ENCODE results near the gene TRIM17. TPM values are rescaled to one million over a fixed set of nuclear protein-coding genes. Genes with fewer than 3 reads are reported as not detected.
A peak's percentile ranks its signal among the peaks of the same experiment; 100 is the strongest.

TRIM17 gene
- total and polyA plus RNA-seq, 4 donors = 0.62 to 2.5 TPM; not detected in 2

- no peaks in the 10 kb centered on the region for H3K9me3 ChIP-seq (ENCODE audit: control insufficient read depth, low read length)
- no peak overlapping the region for H3K27ac ChIP-seq (ENCODE audit: low read depth in 1 of 2, low read length in 2 of 2)
- no peaks in the 10 kb centered on the region for H3K36me3 ChIP-seq (ENCODE audit: control insufficient read depth in 1 of 2, insufficient read depth in 2 of 2, low read length in 1 of 2)
- H3K27me3 ChIP-seq (ENCODE audit: control insufficient read depth in 1 of 2, insufficient read depth in 2 of 2, low read length in 1 of 2) = no peaks in the 10 kb centered on the region
- H3K4me3 ChIP-seq (ENCODE audit: low read length in 2 of 2) = no peak overlapping the region
- no peak for DNase-seq
- no peak for ATAC-seq (ENCODE audit: low FRiP score)
- H3K4me1 ChIP-seq (ENCODE audit: control insufficient read depth in 1 of 2, insufficient read depth in 2 of 2, low read length in 2 of 2) = no peaks in the 10 kb centered on the region
- whole genome bisulfite sequencing, 2 donors = 76 to 80% methylated on average over 2 of the region's 2 CpGs
- intact Hi-C loops (cut with DNase I) = no loop called here
Observed at GRCh38 chr1:228460821-228461220, 44.2 kb upstream of the TRIM17 start.

- peak; percentile 82 to 86 for DNase-seq
- WGBS, 2 donors = 6 to 7% methylated on average over 41 of the region's 41 CpGs
- H3K9me3 ChIP-seq (ENCODE audit: control insufficient read depth, low read length) = no peaks in the 10 kb centered on the region
- no peak overlapping the region for H3K4me3 ChIP-seq (ENCODE audit: low read length in 2 of 2)
- no peak overlapping the region for H3K27ac ChIP-seq (ENCODE audit: low read depth in 1 of 2, low read length in 2 of 2)
- H3K27me3 ChIP-seq (ENCODE audit: control insufficient read depth in 1 of 2, insufficient read depth in 2 of 2, low read length in 1 of 2) = no peaks in the 10 kb centered on the region
- peak; percentile 69 for ATAC-seq (ENCODE audit: low FRiP score)
- H3K36me3 ChIP-seq (ENCODE audit: control insufficient read depth in 1 of 2, insufficient read depth in 2 of 2, low read length in 1 of 2) = no peaks in the 10 kb centered on the region
- no peaks in the 10 kb centered on the region for H3K4me1 ChIP-seq (ENCODE audit: control insufficient read depth in 1 of 2, insufficient read depth in 2 of 2, low read length in 2 of 2)
- intact Hi-C loops (cut with DNase I) = no loop called here
Observed at GRCh38 chr1:228459091-228459993, 42.7 kb upstream of the TRIM17 start.

- DNase-seq (peak; percentile 87 to 92), ATAC-seq (ENCODE audit: low FRiP score) (peak; percentile 94)
- H3K27me3 ChIP-seq (ENCODE audit: control insufficient read depth in 1 of 2, insufficient read depth in 2 of 2, low read length in 1 of 2) = no peaks in the 10 kb centered on the region
- no peak overlapping the region for H3K4me3 ChIP-seq (ENCODE audit: low read length in 2 of 2)
- intact Hi-C loops (cut with DNase I) = no loop called here
- no peak overlapping the region for H3K27ac ChIP-seq (ENCODE audit: low read depth in 1 of 2, low read length in 2 of 2)
- no peaks in the 10 kb centered on the region for H3K9me3 ChIP-seq (ENCODE audit: control insufficient read depth, low read length)
- H3K4me1 ChIP-seq (ENCODE audit: control insufficient read depth in 1 of 2, insufficient read depth in 2 of 2, low read length in 2 of 2) = no peaks in the 10 kb centered on the region
- 1 to 2% methylated on average over 74 of the region's 74 CpGs for WGBS, 2 donors
- H3K36me3 ChIP-seq (ENCODE audit: control insufficient read depth in 1 of 2, insufficient read depth in 2 of 2, low read length in 1 of 2) = no peaks in the 10 kb centered on the region
Observed at GRCh38 chr1:228457396-228458176, 40.9 kb upstream of the TRIM17 start.

- no peaks in the 10 kb centered on the region for H3K27me3 ChIP-seq (ENCODE audit: control insufficient read depth in 1 of 2, insufficient read depth in 2 of 2, low read length in 1 of 2)
Observed at GRCh38 chr1:228457017-228457395, 40.3 kb upstream of the TRIM17 start.

GRCh38 chr1:228456252-228457016, 39.8 kb upstream of the TRIM17 start:
- ATAC-seq (ENCODE audit: low FRiP score) (no peak), DNase-seq (no peak)
- intact Hi-C loops (cut with DNase I) = no loop called here
- Histone ChIP-seq H3K27ac (ENCODE audit: low read depth in 1 of 2, low read length in 2 of 2) (no peak overlapping the region), H3K36me3 (ENCODE audit: control insufficient read depth in 1 of 2, insufficient read depth in 2 of 2, low read length in 1 of 2) (no peaks in the 10 kb centered on the region), H3K9me3 (ENCODE audit: control insufficient read depth, low read length) (no peaks in the 10 kb centered on the region), H3K27me3 (ENCODE audit: control insufficient read depth in 1 of 2, insufficient read depth in 2 of 2, low read length in 1 of 2) (no peaks in the 10 kb centered on the region), H3K4me3 (ENCODE audit: low read length in 2 of 2) (no peak overlapping the region), H3K4me1 (ENCODE audit: control insufficient read depth in 1 of 2, insufficient read depth in 2 of 2, low read length in 2 of 2) (no peaks in the 10 kb centered on the region)
- WGBS, 2 donors = 61 to 64% methylated on average over 6 of the region's 6 CpGs

More at GRCh38 chr1:228457017-228457395, 40.3 kb upstream of the TRIM17 start:
- no peaks in the 10 kb centered on the region for H3K9me3 ChIP-seq (ENCODE audit: control insufficient read depth, low read length)
- no peak overlapping the region for H3K4me3 ChIP-seq (ENCODE audit: low read length in 2 of 2)
- no peak for ATAC-seq (ENCODE audit: low FRiP score)
- no peaks in the 10 kb centered on the region for H3K4me1 ChIP-seq (ENCODE audit: control insufficient read depth in 1 of 2, insufficient read depth in 2 of 2, low read length in 2 of 2)
- H3K36me3 ChIP-seq (ENCODE audit: control insufficient read depth in 1 of 2, insufficient read depth in 2 of 2, low read length in 1 of 2) = no peaks in the 10 kb centered on the region
- intact Hi-C loops (cut with DNase I) = no loop called here
- no peak overlapping the region for H3K27ac ChIP-seq (ENCODE audit: low read depth in 1 of 2, low read length in 2 of 2)
- DNase-seq = no peak
- 28 to 29% methylated on average over 13 of the region's 13 CpGs for WGBS, 2 donors

- no peak for DNase-seq
- no peaks in the 10 kb centered on the region for H3K36me3 ChIP-seq (ENCODE audit: control insufficient read depth in 1 of 2, insufficient read depth in 2 of 2, low read length in 1 of 2)
- no peaks in the 10 kb centered on the region for H3K4me1 ChIP-seq (ENCODE audit: control insufficient read depth in 1 of 2, insufficient read depth in 2 of 2, low read length in 2 of 2)
- H3K4me3 ChIP-seq (ENCODE audit: low read length in 2 of 2) = no peak overlapping the region
- H3K27ac ChIP-seq (ENCODE audit: low read depth in 1 of 2, low read length in 2 of 2) = no peak overlapping the region
- no peaks in the 10 kb centered on the region for H3K27me3 ChIP-seq (ENCODE audit: control insufficient read depth in 1 of 2, insufficient read depth in 2 of 2, low read length in 1 of 2)
- ATAC-seq (ENCODE audit: low FRiP score) = no peak
- WGBS, 2 donors = 57% methylated on average over 1 of the region's 1 CpG
- intact Hi-C loops (cut with DNase I) = no loop called here
- H3K9me3 ChIP-seq (ENCODE audit: control insufficient read depth, low read length) = no peaks in the 10 kb centered on the region
Observed at GRCh38 chr1:228455715-228456114, 39.1 kb upstream of the TRIM17 start.

- DNase-seq = no peak
- Histone ChIP-seq H3K27me3 (ENCODE audit: control insufficient read depth in 1 of 2, insufficient read depth in 2 of 2, low read length in 1 of 2) (no peaks in the 10 kb centered on the region), H3K4me3 (ENCODE audit: low read length in 2 of 2) (no peak overlapping the region), H3K27ac (ENCODE audit: low read depth in 1 of 2, low read length in 2 of 2) (no peak overlapping the region), H3K9me3 (ENCODE audit: control insufficient read depth, low read length) (no peaks in the 10 kb centered on the region), H3K36me3 (ENCODE audit: control insufficient read depth in 1 of 2, insufficient read depth in 2 of 2, low read length in 1 of 2) (no peaks in the 10 kb centered on the region), H3K4me1 (ENCODE audit: control insufficient read depth in 1 of 2, insufficient read depth in 2 of 2, low read length in 2 of 2) (no peaks in the 10 kb centered on the region)
- intact Hi-C loops (cut with DNase I) = no loop called here
- WGBS, 2 donors = 65 to 77% methylated on average over 1 of the region's 1 CpG
- ATAC-seq (ENCODE audit: low FRiP score) = no peak
Observed at GRCh38 chr1:228454238-228454637, 37.6 kb upstream of the TRIM17 start.

GRCh38 chr1:228453614-228454013, 37.0 kb upstream of the TRIM17 start:
- DNase-seq = no peak
- WGBS, 2 donors = 95 to 98% methylated on average over 3 of the region's 3 CpGs
- no peaks in the 10 kb centered on the region for H3K36me3 ChIP-seq (ENCODE audit: control insufficient read depth in 1 of 2, insufficient read depth in 2 of 2, low read length in 1 of 2)
- intact Hi-C loops (cut with DNase I) = no loop called here
- no peak for ATAC-seq (ENCODE audit: low FRiP score)
- no peaks in the 10 kb centered on the region for H3K4me1 ChIP-seq (ENCODE audit: control insufficient read depth in 1 of 2, insufficient read depth in 2 of 2, low read length in 2 of 2)
- no peak overlapping the region for H3K27ac ChIP-seq (ENCODE audit: low read depth in 1 of 2, low read length in 2 of 2)
- H3K9me3 ChIP-seq (ENCODE audit: control insufficient read depth, low read length) = no peaks in the 10 kb centered on the region
- H3K27me3 ChIP-seq (ENCODE audit: control insufficient read depth in 1 of 2, insufficient read depth in 2 of 2, low read length in 1 of 2) = no peaks in the 10 kb centered on the region
- H3K4me3 ChIP-seq (ENCODE audit: low read length in 2 of 2) = no peak overlapping the region

Data from aorta (tissue), 5 donors.